HCT116 (cell line): ENCODE results near the gene GALM. TPM values are rescaled to one million over a fixed set of nuclear protein-coding genes. Genes with fewer than 3 reads are reported as not detected.

ENCODE experiments used
- ATAC-seq: fragments of 200-7000 bp; cut with Tn5 transposase; 2 replicates; pipeline ENCODE4 v1.9.1; 2020; ENCODE audit warnings: mild to moderate bottlenecking, moderate library complexity
- BruUV-seq: library from RNA; stranded (reverse); fragments of 400-500 nt; replicated peaks from 2 replicates; lab custom pipeline; 2021; lab: Mats Ljungman, UMichigan
- CTCF ChIA-PET: fragments of 300-600 bp; sonication (Branson Sonifier 250); formaldehyde crosslinking; loops from one replicate; lab custom pipeline; 2021; ENCODE audit warnings: antibody characterized with exemption; lab: Charles Lee
- POLR2A ChIA-PET: fragments of 300-600, 350-600 bp; sonication (Branson Sonifier 250); formaldehyde crosslinking; loops from one replicate; lab custom pipeline; 2021; ENCODE audit warnings: antibody characterized with exemption; lab: Charles Lee
- RAD21 ChIA-PET, 2 experiments: fragments of 300-600 bp; sonication (Branson Sonifier 250); formaldehyde crosslinking; loops; one replicate each; lab custom pipeline; 2023; ENCODE audit warnings: low total read pairs in 2 of 2; ENCODE audit not compliant: uncharacterized antibody in 2 of 2, unreplicated experiment in 2 of 2, low non-redundant PET in 1 of 2; lab: Charles Lee
- DNase-seq: peaks from one replicate; pipeline ENCODE4 v3.0.0-alpha.2; 2010; ENCODE audit warnings: low read depth, low spot score
- H2AFZ ChIP-seq: fragments of 200-600 bp; shearing (Covaris generic), sonication (generic); 2 replicates; pipeline ENCODE4 v1.6.1; 2017; ENCODE audit warnings: low read depth, mixed run types, mixed read lengths, antibody characterized with exemption, low read length; ENCODE audit not compliant: poor library complexity, severe bottlenecking
- H3K27ac ChIP-seq: 2 replicates; pipeline ENCODE4 v1.5.1; 2012; ENCODE audit warnings: low read depth, low read length
- H3K27me3 ChIP-seq: fragments of 200-600 bp; sonication (generic); 2 replicates; pipeline ENCODE4 v1.6.1; 2016; ENCODE audit warnings: mixed run types, low read length, mixed read lengths; ENCODE audit not compliant: insufficient read depth
- H3K36me3 ChIP-seq, 2 experiments: fragments of 200-500 bp in 1 of 2; fragments of 200-600 bp in 1 of 2; sonication (Bioruptor generic) in 1 of 2; sonication (generic) in 1 of 2; 2 replicates each; pipeline versions ENCODE4 v1.5.1 to v1.6.1; 2014 to 2016; ENCODE audit warnings: low read length in 2 of 2, inconsistent platforms in 1 of 2, mixed read lengths in 1 of 2, mixed run types in 1 of 2; ENCODE audit not compliant: insufficient read depth in 2 of 2, control insufficient read depth in 1 of 2
- H3K4me1 ChIP-seq, 2 experiments: fragments of 200-600 bp in 1 of 2; sonication (generic) in 1 of 2; 2 replicates each; pipeline versions ENCODE4 v1.5.1 to v1.6.1; 2012 to 2017; ENCODE audit warnings: low read length in 2 of 2, inconsistent platforms in 1 of 2, mild to moderate bottlenecking in 1 of 2, mixed read lengths in 1 of 2, mixed run types in 1 of 2, moderate library complexity in 1 of 2; ENCODE audit not compliant: insufficient read depth in 2 of 2, control insufficient read depth in 1 of 2
- H3K4me2 ChIP-seq: fragments of 200-600 bp; sonication (generic); 2 replicates; pipeline ENCODE4 v1.6.1; 2017; ENCODE audit warnings: mixed run types, low read length, mixed read lengths
- H3K4me3 ChIP-seq, 2 experiments: fragments of 200-600 bp in 1 of 2; sonication (generic) in 1 of 2; replicated peaks in 1 of 2; 2 replicates each; pipeline ENCODE4 v1.5.1; 2011 to 2016; ENCODE audit warnings: low read length in 2 of 2, control low read depth in 1 of 2, low read depth in 1 of 2, mild to moderate bottlenecking in 1 of 2, mixed read lengths in 1 of 2, mixed run types in 1 of 2
- H3K79me2 ChIP-seq: fragments of 200-600 bp; sonication (generic); 2 replicates; pipeline ENCODE4 v1.6.1; 2017; ENCODE audit warnings: mild to moderate bottlenecking, mixed run types, low read length, moderate library complexity, mixed read lengths; ENCODE audit not compliant: insufficient read depth
- H3K9ac ChIP-seq: fragments of 200-600 bp; sonication (generic); 2 replicates; pipeline ENCODE4 v1.6.1; 2016; ENCODE audit warnings: low read length, mixed read lengths
- H3K9me2 ChIP-seq: fragments of 200-600 bp; sonication (generic), shearing (Covaris generic); 2 replicates; pipeline ENCODE4 v1.6.1; 2017; ENCODE audit warnings: mixed run types, mild to moderate bottlenecking, moderate library complexity; ENCODE audit not compliant: insufficient read depth
- H3K9me3 ChIP-seq, 2 experiments: fragments of 200-500 bp in 1 of 2; fragments of 200-600 bp in 1 of 2; sonication (Bioruptor generic) in 1 of 2; sonication (generic) in 1 of 2; 2 replicates each; pipeline ENCODE4 v1.6.1; 2014 to 2017; ENCODE audit warnings: low read length in 2 of 2, mixed read lengths in 2 of 2, inconsistent platforms in 1 of 2, low read depth in 1 of 2, mild to moderate bottlenecking in 1 of 2, mixed run types in 1 of 2, moderate library complexity in 1 of 2; ENCODE audit not compliant: control insufficient read depth in 1 of 2, insufficient read depth in 1 of 2
- H4K20me1 ChIP-seq: fragments of 200-600 bp; sonication (generic), shearing (Covaris generic); 2 replicates; pipeline ENCODE4 v1.6.1; 2017; ENCODE audit warnings: mixed run types, mild to moderate bottlenecking, moderate library complexity; ENCODE audit not compliant: insufficient read depth
- CEBPB ChIP-seq: IDR thresholded peaks from 2 replicates; pipeline ENCODE4 v1.6.1; 2012; ENCODE audit warnings: low read depth
- EGR1 ChIP-seq: IDR thresholded peaks from 2 replicates; pipeline ENCODE4 v1.6.1; 2012; ENCODE audit warnings: low read depth
- ELF1 ChIP-seq: IDR thresholded peaks from 2 replicates; pipeline ENCODE4 v1.6.1; 2012; ENCODE audit warnings: low read depth, borderline replicate concordance
- FOSL1 ChIP-seq: IDR thresholded peaks from 2 replicates; pipeline ENCODE4 v1.6.1; 2012; ENCODE audit warnings: low read depth
- JUND ChIP-seq: IDR thresholded peaks from 2 replicates; pipeline ENCODE4 v1.6.1; 2012
- POLR2AphosphoS5 ChIP-seq: IDR thresholded peaks from 2 replicates; pipeline ENCODE4 v1.6.1; 2011; ENCODE audit warnings: mild to moderate bottlenecking, low read depth, low read length, moderate library complexity
- RAD21 ChIP-seq: IDR thresholded peaks from 2 replicates; pipeline ENCODE4 v1.6.1; 2012; ENCODE audit warnings: low read depth, mild to moderate bottlenecking
- SIN3A ChIP-seq: IDR thresholded peaks from 2 replicates; pipeline ENCODE4 v1.6.1; 2012; ENCODE audit warnings: low read depth
- SRF ChIP-seq: IDR thresholded peaks from 2 replicates; pipeline ENCODE4 v1.6.1; 2012; ENCODE audit warnings: low read depth
- TCF7L2 ChIP-seq: IDR thresholded peaks from 2 replicates; pipeline ENCODE4 v1.7.0; 2011; ENCODE audit warnings: borderline replicate concordance, inconsistent platforms; ENCODE audit not compliant: insufficient read depth, insufficient read length; ENCODE audit errors: extremely low read depth
- YY1 ChIP-seq: IDR thresholded peaks from 2 replicates; pipeline ENCODE4 v1.6.1; 2011; ENCODE audit warnings: low read length, low read depth, moderate library complexity, mild to moderate bottlenecking; ENCODE audit not compliant: insufficient replicate concordance; ENCODE audit errors: extremely low read depth
- ZNF274 ChIP-seq: fragments of 200-500 bp; sonication (Bioruptor generic); IDR thresholded peaks from 2 replicates; pipeline ENCODE4 v1.6.1; 2014; ENCODE audit warnings: mild to moderate bottlenecking, low read depth, low read length, inconsistent platforms
- intact Hi-C: fragments of 100-400 bp; cut with micrococcal nuclease; formaldehyde crosslinking; loops from 2 replicates; pipeline ENCODE4 v1.10.0; 2022
- total RNA-seq: library from RNA; stranded (reverse); gene quantifications from one replicate; pipeline ENCODE4 v1.2.1, GENCODE V29; 2021; ENCODE audit not compliant: unreplicated experiment
- TF ChIP-seq, protein P1 (sequence below): IDR thresholded peaks from 2 replicates; pipeline ENCODE4 v1.6.1; 2012; ENCODE audit warnings: low read depth

Gene GALM
- total RNA-seq, 1 experiment from 2014 or later = 10.2 TPM

DNA sequence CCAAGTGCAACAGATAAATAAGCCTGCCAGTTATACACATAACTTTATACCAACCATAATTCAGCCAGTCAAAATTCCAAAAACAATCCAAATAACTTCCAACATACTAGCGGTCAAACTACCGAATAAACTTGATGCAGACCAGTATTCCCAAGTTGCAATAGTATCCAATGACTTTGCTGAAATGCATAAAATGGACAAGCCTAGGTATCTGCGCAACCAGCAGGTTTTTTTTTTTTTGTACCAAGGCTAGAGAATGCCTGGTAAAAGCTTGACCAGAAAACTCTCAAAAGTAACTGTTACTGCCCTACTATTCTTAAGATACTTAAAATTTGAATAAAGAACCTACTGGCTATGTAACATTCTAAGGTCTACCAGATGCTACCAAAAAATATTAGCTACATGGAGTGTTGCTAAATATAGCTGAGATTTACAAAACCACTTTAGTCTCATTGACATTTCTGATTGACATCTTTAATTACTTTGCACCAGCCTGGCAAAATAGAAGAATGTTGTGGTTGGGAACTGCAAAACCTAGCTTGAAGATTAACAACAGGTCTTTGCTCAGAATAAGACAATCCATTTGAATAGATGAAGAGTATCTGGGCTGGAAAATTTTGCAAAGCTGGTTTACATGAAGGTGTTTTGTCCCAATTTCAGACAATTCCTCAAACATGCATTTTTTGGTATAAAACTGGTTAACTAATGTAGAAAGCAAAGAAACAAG, 77.9 kb downstream of the GALM start:
- peaks cover 58 to 68% of the 10 kb centered on the region in 2 experiments for H3K36me3 ChIP-seq
- CTCF ChIA-PET = interaction anchor here (1.2 kb wide), 1 partner anchor 668 kb away, joined by 3 read pairs; the partner anchor contains the start of gene CYP1B1
- no peaks in the 10 kb centered on the region for H3K9me3 ChIP-seq
- TF ChIP-seq POLR2AphosphoS5 (peak; percentile 28; the same call in 1 of the 2 replicates), RAD21 (no peak), YY1 (no peak), CEBPB (no peak), JUND (0 out of 2 replicates have a peak, but pooled peaks have one; percentile 8)
- H3K4me2 ChIP-seq = no peak overlapping the region
- POLR2A ChIA-PET = interaction anchor here (0.7 to 3.9 kb wide), 3 partner anchors 7 to 175 kb away, joined by 3 to 21 read pairs (median 3); partner anchors contain the start of gene SRSF7
- DNase-seq (no peak), ATAC-seq (no peak)
- no peak overlapping the region for H2AFZ ChIP-seq
- no peaks in the 10 kb centered on the region for H3K27me3 ChIP-seq
- no peak overlapping the region for H3K9ac ChIP-seq
- H3K4me3 ChIP-seq = no peak overlapping the region
- no TSS peak for BruUV-seq
- peaks cover 66% of the 10 kb centered on the region; the same call in 1 of the 2 replicates for H4K20me1 ChIP-seq
- RAD21 ChIA-PET = interaction anchor here in 1 of 2 experiments (1.3 kb wide), 1 partner anchor 10 kb away, joined by 5 read pairs; no protein-coding TSS in a partner anchor
- no peak overlapping the region for H3K27ac ChIP-seq
- peaks cover 97% of the 10 kb centered on the region for H3K79me2 ChIP-seq
- no peaks in the 10 kb centered on the region for H3K4me1 ChIP-seq
- intact Hi-C loops = loop anchor here (5.0 kb wide), 3 partner anchors 162 to 427 kb away; no protein-coding TSS in a partner anchor
- no peaks in the 10 kb centered on the region for H3K9me2 ChIP-seq

GRCh38 chr2:38744399-38744780, 78.5 kb downstream of the GALM start:
- intact Hi-C loops = loop anchor here (5.0 kb wide), 3 partner anchors 162 to 427 kb away; no protein-coding TSS in a partner anchor
- H3K27me3 ChIP-seq = no peaks in the 10 kb centered on the region
- peaks cover 60 to 68% of the 10 kb centered on the region in 2 experiments for H3K36me3 ChIP-seq
- no peak overlapping the region for H3K4me3 ChIP-seq
- DNase-seq (no peak), ATAC-seq (no peak)
- H4K20me1 ChIP-seq = peaks cover 70% of the 10 kb centered on the region; the same call in 1 of the 2 replicates
- ChIA-PET CTCF (interaction anchor here (1.2 kb wide), 1 partner anchor 668 kb away, joined by 3 read pairs; the partner anchor contains the start of gene CYP1B1), RAD21 (interaction anchor here in 1 of 2 experiments (1.3 kb wide), 1 partner anchor 10 kb away, joined by 5 read pairs; no protein-coding TSS in a partner anchor), POLR2A (no interaction called here)
- H3K4me2 ChIP-seq = no peak overlapping the region
- no peaks in the 10 kb centered on the region for H3K9me2 ChIP-seq
- H3K9me3 ChIP-seq = no peaks in the 10 kb centered on the region
- H2AFZ ChIP-seq = no peak overlapping the region
- H3K27ac ChIP-seq = no peak overlapping the region
- H3K9ac ChIP-seq = no peak overlapping the region
- TF ChIP-seq EGR1 = no peak
- no peak for TF ChIP-seq FOSL1
- no peak for TF ChIP-seq CEBPB
- no peak for TF ChIP-seq ELF1
- no peak for TF ChIP-seq JUND
- TF ChIP-seq, protein P1, sequence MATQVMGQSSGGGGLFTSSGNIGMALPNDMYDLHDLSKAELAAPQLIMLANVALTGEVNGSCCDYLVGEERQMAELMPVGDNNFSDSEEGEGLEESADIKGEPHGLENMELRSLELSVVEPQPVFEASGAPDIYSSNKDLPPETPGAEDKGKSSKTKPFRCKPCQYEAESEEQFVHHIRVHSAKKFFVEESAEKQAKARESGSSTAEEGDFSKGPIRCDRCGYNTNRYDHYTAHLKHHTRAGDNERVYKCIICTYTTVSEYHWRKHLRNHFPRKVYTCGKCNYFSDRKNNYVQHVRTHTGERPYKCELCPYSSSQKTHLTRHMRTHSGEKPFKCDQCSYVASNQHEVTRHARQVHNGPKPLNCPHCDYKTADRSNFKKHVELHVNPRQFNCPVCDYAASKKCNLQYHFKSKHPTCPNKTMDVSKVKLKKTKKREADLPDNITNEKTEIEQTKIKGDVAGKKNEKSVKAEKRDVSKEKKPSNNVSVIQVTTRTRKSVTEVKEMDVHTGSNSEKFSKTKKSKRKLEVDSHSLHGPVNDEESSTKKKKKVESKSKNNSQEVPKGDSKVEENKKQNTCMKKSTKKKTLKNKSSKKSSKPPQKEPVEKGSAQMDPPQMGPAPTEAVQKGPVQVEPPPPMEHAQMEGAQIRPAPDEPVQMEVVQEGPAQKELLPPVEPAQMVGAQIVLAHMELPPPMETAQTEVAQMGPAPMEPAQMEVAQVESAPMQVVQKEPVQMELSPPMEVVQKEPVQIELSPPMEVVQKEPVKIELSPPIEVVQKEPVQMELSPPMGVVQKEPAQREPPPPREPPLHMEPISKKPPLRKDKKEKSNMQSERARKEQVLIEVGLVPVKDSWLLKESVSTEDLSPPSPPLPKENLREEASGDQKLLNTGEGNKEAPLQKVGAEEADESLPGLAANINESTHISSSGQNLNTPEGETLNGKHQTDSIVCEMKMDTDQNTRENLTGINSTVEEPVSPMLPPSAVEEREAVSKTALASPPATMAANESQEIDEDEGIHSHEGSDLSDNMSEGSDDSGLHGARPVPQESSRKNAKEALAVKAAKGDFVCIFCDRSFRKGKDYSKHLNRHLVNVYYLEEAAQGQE = no peak
- TF ChIP-seq TCF7L2 = no peak
- TF ChIP-seq YY1 = no peak
- TF ChIP-seq SIN3A = no peak
- no peak for TF ChIP-seq SRF
- no peak for TF ChIP-seq ZNF274
- H3K4me1 ChIP-seq = peaks cover 0 to under 1% of the 10 kb centered on the region in 2 experiments; a peak in 2 of 4 replicates
- H3K79me2 ChIP-seq = peaks cover 97% of the 10 kb centered on the region
- no TSS peak for BruUV-seq
